CD4-positive, alpha-beta T cell treated with Interleukin-15 for 4 hours (primary cell): ENCODE measurements around the gene PTPRQ.

Experiments
- DNase-seq: peaks from one replicate; pipeline ENCODE4 v3.0.0-alpha.2; 2020; ENCODE audit warnings: low spot score

PTPRQ gene

GRCh38 chr12:80565271-80565670 lies 121.2 kb downstream of the PTPRQ start:
- no peak for DNase-seq

GRCh38 chr12:80567401-80567800 lies 123.4 kb downstream of the PTPRQ start:
- DNase-seq, result no peak

- DNase-seq, result no peak
Observed at GRCh38 chr12:80576641-80577418, 132.8 kb downstream of the PTPRQ start.

GRCh38 chr12:80580254-80580653 lies 136.2 kb downstream of the PTPRQ start:
- no peak for DNase-seq

GRCh38 chr12:80581783-80582182 lies 137.7 kb downstream of the PTPRQ start:
- no peak for DNase-seq

GRCh38 chr12:80582431-80582830 lies 138.4 kb downstream of the PTPRQ start:
- DNase-seq, result no peak

- no peak for DNase-seq
Observed at GRCh38 chr12:80589077-80589476, 145.0 kb downstream of the PTPRQ start.

- no peak for DNase-seq
Observed at GRCh38 chr12:80590085-80590484, 146.1 kb downstream of the PTPRQ start.

- DNase-seq, result no peak
Observed at GRCh38 chr12:80593766-80594165, 149.7 kb downstream of the PTPRQ start.

GRCh38 chr12:80596509-80596908 lies 152.5 kb downstream of the PTPRQ start:
- no peak for DNase-seq

GRCh38 chr12:80598004-80598606 lies 154.1 kb downstream of the PTPRQ start:
- no peak for DNase-seq

GRCh38 chr12:80602455-80602854 lies 158.4 kb downstream of the PTPRQ start:
- no peak for DNase-seq

- DNase-seq, result no peak
Observed at GRCh38 chr12:80607361-80608135, 163.5 kb downstream of the PTPRQ start.

GRCh38 chr12:80617733-80618132 lies 173.7 kb downstream of the PTPRQ start:
- no peak for DNase-seq

- DNase-seq, result no peak
Observed at GRCh38 chr12:80620281-80620680, 176.2 kb downstream of the PTPRQ start.

GRCh38 chr12:80622271-80622670 lies 178.2 kb downstream of the PTPRQ start:
- no peak for DNase-seq

- no peak for DNase-seq
Observed at GRCh38 chr12:80625051-80625450, 181.0 kb downstream of the PTPRQ start.

GRCh38 chr12:80625901-80626300 lies 181.9 kb downstream of the PTPRQ start:
- no peak for DNase-seq

GRCh38 chr12:80627782-80628181 lies 183.7 kb downstream of the PTPRQ start:
- no peak for DNase-seq

GRCh38 chr12:80632835-80633234 lies 188.8 kb downstream of the PTPRQ start:
- no peak for DNase-seq

- no peak for DNase-seq
Observed at GRCh38 chr12:80634903-80635302, 190.9 kb downstream of the PTPRQ start.

- no peak for DNase-seq
Observed at GRCh38 chr12:80636832-80637231, 192.8 kb downstream of the PTPRQ start.

- DNase-seq, result no peak
Observed at GRCh38 chr12:80641936-80642335, 197.9 kb downstream of the PTPRQ start.
